Measurements from ENCODE around the gene PMFBP1.

DNA sequence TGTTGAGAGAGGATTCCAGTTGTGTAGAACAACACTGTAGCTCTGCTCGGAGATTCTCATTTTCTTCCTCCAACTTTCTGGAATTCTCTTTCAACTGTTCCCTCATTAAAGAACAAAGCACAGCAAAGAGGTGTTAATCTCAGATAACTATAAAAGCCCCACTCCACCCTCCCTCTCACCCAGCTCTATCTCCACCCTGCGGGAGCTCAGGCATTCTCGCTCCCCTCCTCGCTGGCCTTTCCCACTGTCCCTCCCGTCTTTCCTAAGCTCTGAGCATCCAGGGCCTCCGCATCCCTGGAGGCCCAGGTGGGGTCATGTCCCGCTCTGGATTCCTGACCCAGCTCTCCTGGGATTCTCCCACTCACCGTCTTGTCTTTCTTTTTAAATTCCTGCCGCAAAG lies 43.3 kb downstream of the PMFBP1 start:
- TF ChIP-seq CTCF (conservative IDR thresholded peaks at IDR 0.05; ENCODE audit: low read depth in 2 of 2) (no peak), POLR2AphosphoS5 (IDR thresholded peaks at IDR 0.05; ENCODE audit: low read depth) (no peak), CREB1 (CRISPR knock-in tag; IDR thresholded peaks at IDR 0.05; ENCODE audit: low read depth) (no peak)
